SK-N-SH treated with all-trans-retinoic acid at 6 μM for 48 hours (cell line): ENCODE results near the gene HTR3A.

Source experiments
- ATAC-seq: fragments of 200-7000 bp; cut with Tn5 transposase; 3 replicates; pipeline ENCODE4 v1.9.1; 2020; ENCODE audit warnings: mild to moderate bottlenecking, moderate library complexity
- BACH2 ChIP-seq: fragments of 250-450 bp; sonication (Bioruptor Pico); IDR thresholded peaks from 2 replicates; pipeline ENCODE4 v1.9.0; 2021; ENCODE audit warnings: mild to moderate bottlenecking, borderline replicate concordance
- CREB5 ChIP-seq: fragments of 250-450 bp; sonication (Bioruptor Pico); IDR thresholded peaks from 2 replicates; pipeline ENCODE4 v1.5.1; 2020; ENCODE audit warnings: low read depth, mild to moderate bottlenecking, moderate library complexity
- CSDC2 ChIP-seq: fragments of 250-450 bp; sonication (Bioruptor Pico); IDR thresholded peaks from 2 replicates; pipeline ENCODE4 v1.5.0; 2020; ENCODE audit warnings: mild to moderate bottlenecking, moderate library complexity
- CSRNP3 ChIP-seq: fragments of 250-450 bp; sonication (Bioruptor Pico); IDR thresholded peaks from 2 replicates; pipeline ENCODE4 v1.5.1; 2021; ENCODE audit warnings: mild to moderate bottlenecking, moderate library complexity
- ESRRG ChIP-seq: fragments of 250-450 bp; sonication (Bioruptor Pico); IDR thresholded peaks from 2 replicates; pipeline ENCODE4 v1.6.1; 2021; ENCODE audit warnings: mild to moderate bottlenecking
- GLIS3 ChIP-seq: fragments of 250-450 bp; sonication (Bioruptor Pico); IDR thresholded peaks from 2 replicates; pipeline ENCODE4 v1.5.0; 2020; ENCODE audit warnings: mild to moderate bottlenecking, moderate library complexity
- ISL1 ChIP-seq: fragments of 250-450 bp; sonication (Bioruptor Pico); IDR thresholded peaks from 2 replicates; pipeline ENCODE4 v2.1.2; 2022; ENCODE audit warnings: mild to moderate bottlenecking, moderate library complexity
- OSR1 ChIP-seq: fragments of 250-450 bp; sonication (Bioruptor Pico); IDR thresholded peaks from 2 replicates; pipeline ENCODE4 v1.8.0; 2022; ENCODE audit warnings: moderate library complexity, mild to moderate bottlenecking, inconsistent platforms
- PATZ1 ChIP-seq: fragments of 250-450 bp; sonication (Bioruptor Pico); IDR thresholded peaks from 2 replicates; pipeline ENCODE4 v1.8.0; 2020; ENCODE audit warnings: mild to moderate bottlenecking, moderate library complexity, borderline replicate concordance
- PPARA ChIP-seq: fragments of 250-450 bp; sonication (Bioruptor Pico); IDR thresholded peaks from 2 replicates; pipeline ENCODE4 v1.5.0; 2020; ENCODE audit warnings: mild to moderate bottlenecking, borderline replicate concordance
- RARB ChIP-seq: fragments of 250-450 bp; sonication (Bioruptor Pico); IDR thresholded peaks from 2 replicates; pipeline ENCODE4 v1.8.0; 2021; ENCODE audit warnings: mild to moderate bottlenecking, moderate library complexity
- SNAI2 ChIP-seq: fragments of 250-450 bp; sonication (Bioruptor Pico); IDR thresholded peaks from 2 replicates; pipeline ENCODE4 v1.5.0; 2020; ENCODE audit warnings: mild to moderate bottlenecking, moderate library complexity
- TCF4 ChIP-seq: fragments of 250-450 bp; sonication (Bioruptor Pico); IDR thresholded peaks from 2 replicates; pipeline ENCODE4 v1.8.0; 2021; ENCODE audit warnings: mild to moderate bottlenecking, moderate library complexity, borderline replicate concordance
- TOX ChIP-seq: fragments of 250-450 bp; sonication (Bioruptor Pico); IDR thresholded peaks from 2 replicates; pipeline ENCODE4 v1.8.0; 2021; ENCODE audit warnings: mild to moderate bottlenecking, moderate library complexity, borderline replicate concordance
- TSHZ2 ChIP-seq: fragments of 250-450 bp; sonication (Bioruptor Pico); IDR thresholded peaks from 2 replicates; pipeline ENCODE4 v1.5.0; 2020; ENCODE audit warnings: mild to moderate bottlenecking, moderate library complexity
- ZC3H10 ChIP-seq: fragments of 250-450 bp; sonication (Bioruptor Pico); IDR thresholded peaks from 2 replicates; pipeline ENCODE4 v1.5.1; 2021; ENCODE audit warnings: mild to moderate bottlenecking, moderate library complexity
- ZFP3 ChIP-seq: fragments of 250-450 bp; sonication (Bioruptor Pico); IDR thresholded peaks from 2 replicates; pipeline ENCODE4 v1.5.0; 2020; ENCODE audit warnings: mild to moderate bottlenecking, moderate library complexity
- ZFP30 ChIP-seq: fragments of 450-650 bp; formaldehyde crosslinking; IDR thresholded peaks from 2 replicates; pipeline ENCODE4 v1.5.0; 2022; ENCODE audit warnings: mild to moderate bottlenecking, moderate library complexity
- ZNF565 ChIP-seq: fragments of 450-650 bp; formaldehyde crosslinking; conservative IDR thresholded peaks from 2 replicates; pipeline ENCODE4 v1.5.0; 2020; ENCODE audit warnings: low read depth, mild to moderate bottlenecking, moderate library complexity
- ZNF70 ChIP-seq: fragments of 450-650 bp; formaldehyde crosslinking; IDR thresholded peaks from 2 replicates; pipeline ENCODE4 v1.5.0; 2020; ENCODE audit warnings: mild to moderate bottlenecking, moderate library complexity
- ZNF8 ChIP-seq: fragments of 450-650 bp; formaldehyde crosslinking; IDR thresholded peaks from 2 replicates; pipeline ENCODE4 v1.5.0; 2020; ENCODE audit warnings: mild to moderate bottlenecking, moderate library complexity

Gene HTR3A

GRCh38 chr11:113956986-113957385, 17.9 kb upstream of the HTR3A start:
- no peak for ATAC-seq

GRCh38 chr11:113960702-113961330, 14.1 kb upstream of the HTR3A start:
- ATAC-seq: no peak
- TF ChIP-seq CSDC2 (no peak), ZNF565 (no peak), ZFP3 (CRISPR knock-in tag) (no peak), SNAI2 (CRISPR knock-in tag) (no peak), GLIS3 (CRISPR knock-in tag) (no peak), ZC3H10 (no peak), CREB5 (CRISPR knock-in tag) (no peak), CSRNP3 (no peak), BACH2 (CRISPR knock-in tag) (no peak), OSR1 (CRISPR knock-in tag) (no peak), TSHZ2 (no peak), PATZ1 (no peak), ISL1 (no peak), TCF4 (CRISPR knock-in tag) (no peak), ZNF8 (CRISPR knock-in tag) (no peak), ZNF70 (no peak), PPARA (CRISPR knock-in tag) (no peak), ESRRG (CRISPR knock-in tag) (no peak)
- TF ChIP-seq, all 23 proteins: peak for 0

More at GRCh38 chr11:113956986-113957385, 17.9 kb upstream of the HTR3A start:
- TF ChIP-seq CREB5 (CRISPR knock-in tag): no peak
- TF ChIP-seq RARB (CRISPR knock-in tag): no peak
- no peak for TF ChIP-seq BACH2 (CRISPR knock-in tag)
- no peak for TF ChIP-seq CSRNP3
- TF ChIP-seq TOX (CRISPR knock-in tag): no peak
- TF ChIP-seq OSR1 (CRISPR knock-in tag): no peak

GRCh38 chr11:113967361-113967760, 7.5 kb upstream of the HTR3A start:
- ATAC-seq: no peak

More at GRCh38 chr11:113967361-113967760, 7.5 kb upstream of the HTR3A start:
- TF ChIP-seq ZFP30 (CRISPR knock-in tag): no peak
